ENCODE data around the gene PPP1R1A.

The PPP1R1A gene

GRCh38 chr12:54608769-54609168 lies 20.3 kb upstream of the PPP1R1A start:
- Histone ChIP-seq H3K36me3 (ENCODE audit: insufficient read depth, low read length) (no peaks in the 10 kb centered on the region), H3K27ac (ENCODE audit: low read length) (no peak overlapping the region), H3K4me2 (ENCODE audit: insufficient read depth, low read length) (no peak overlapping the region), H3K79me2 (ENCODE audit: insufficient read depth, low read length) (no peaks in the 10 kb centered on the region), H3K4me1 (ENCODE audit: insufficient read depth, low read length) (no peaks in the 10 kb centered on the region), H4K20me1 (ENCODE audit: insufficient read depth, low read length) (no peaks in the 10 kb centered on the region), H3K27me3 (ENCODE audit: insufficient read depth, low read length, poor library complexity) (peaks cover 12% of the 10 kb centered on the region), H2AFZ (ENCODE audit: low read depth, low read length) (no peak overlapping the region), H3K9me3 (ENCODE audit: insufficient read depth, low read length, severe bottlenecking) (no peaks in the 10 kb centered on the region), H3K9ac (ENCODE audit: low read depth, low read length) (no peak overlapping the region), H3K4me3 (ENCODE audit: low read depth in 1 of 2, low read length in 2 of 2) (no peak overlapping the region)
- DNase-seq (no peak), ATAC-seq (ENCODE audit: insufficient read depth, low read depth) (no peak)
- TF ChIP-seq CTCF (IDR thresholded peaks at IDR 0.05; ENCODE audit: borderline replicate concordance, extremely low read depth, low read length, poor library complexity, severe bottlenecking) (no peak), EZH2 (IDR thresholded peaks at IDR 0.05; ENCODE audit: borderline replicate concordance, low read depth, low read length, severe bottlenecking) (no peak)

GRCh38 chr12:54608156-54608555 lies 19.7 kb upstream of the PPP1R1A start:
- no peak for TF ChIP-seq EZH2 (IDR thresholded peaks at IDR 0.05; ENCODE audit: borderline replicate concordance, low read depth, low read length, severe bottlenecking)
- TF ChIP-seq CTCF (IDR thresholded peaks at IDR 0.05; ENCODE audit: borderline replicate concordance, extremely low read depth, low read length, poor library complexity, severe bottlenecking): no peak
- no peak overlapping the region for H2AFZ ChIP-seq (ENCODE audit: low read depth, low read length)
- no peak overlapping the region for H3K27ac ChIP-seq (ENCODE audit: low read length)
- no peak overlapping the region for H3K4me3 ChIP-seq (ENCODE audit: low read depth in 1 of 2, low read length in 2 of 2)
- ATAC-seq (ENCODE audit: insufficient read depth, low read depth) (no peak), DNase-seq (no peak)
- H3K9ac ChIP-seq (ENCODE audit: low read depth, low read length): no peak overlapping the region
- no peak overlapping the region for H3K4me2 ChIP-seq (ENCODE audit: insufficient read depth, low read length)
- no peaks in the 10 kb centered on the region for H3K4me1 ChIP-seq (ENCODE audit: insufficient read depth, low read length)
- no peaks in the 10 kb centered on the region for H3K36me3 ChIP-seq (ENCODE audit: insufficient read depth, low read length)
- peaks cover 12% of the 10 kb centered on the region for H3K27me3 ChIP-seq (ENCODE audit: insufficient read depth, low read length, poor library complexity)
- H4K20me1 ChIP-seq (ENCODE audit: insufficient read depth, low read length): no peaks in the 10 kb centered on the region
- H3K9me3 ChIP-seq (ENCODE audit: insufficient read depth, low read length, severe bottlenecking): no peaks in the 10 kb centered on the region
- no peaks in the 10 kb centered on the region for H3K79me2 ChIP-seq (ENCODE audit: insufficient read depth, low read length)

- H2AFZ ChIP-seq (ENCODE audit: low read depth, low read length): no peak overlapping the region
- ATAC-seq (ENCODE audit: insufficient read depth, low read depth) (no peak), DNase-seq (no peak)
- H3K27me3 ChIP-seq (ENCODE audit: insufficient read depth, low read length, poor library complexity): peaks cover 9% of the 10 kb centered on the region
- H3K4me1 ChIP-seq (ENCODE audit: insufficient read depth, low read length): no peaks in the 10 kb centered on the region
- H3K36me3 ChIP-seq (ENCODE audit: insufficient read depth, low read length): no peaks in the 10 kb centered on the region
- no peaks in the 10 kb centered on the region for H3K9me3 ChIP-seq (ENCODE audit: insufficient read depth, low read length, severe bottlenecking)
- no peak overlapping the region for H3K27ac ChIP-seq (ENCODE audit: low read length)
- H3K79me2 ChIP-seq (ENCODE audit: insufficient read depth, low read length): no peaks in the 10 kb centered on the region
- H3K9ac ChIP-seq (ENCODE audit: low read depth, low read length): no peak overlapping the region
- no peak overlapping the region for H3K4me3 ChIP-seq (ENCODE audit: low read depth in 1 of 2, low read length in 2 of 2)
- no peak overlapping the region for H3K4me2 ChIP-seq (ENCODE audit: insufficient read depth, low read length)
- no peak for TF ChIP-seq CTCF (IDR thresholded peaks at IDR 0.05; ENCODE audit: borderline replicate concordance, extremely low read depth, low read length, poor library complexity, severe bottlenecking)
- TF ChIP-seq EZH2 (IDR thresholded peaks at IDR 0.05; ENCODE audit: borderline replicate concordance, low read depth, low read length, severe bottlenecking): no peak
- H4K20me1 ChIP-seq (ENCODE audit: insufficient read depth, low read length): no peaks in the 10 kb centered on the region
These were observed 18.1 kb upstream of the PPP1R1A start for GRCh38 chr12:54606556-54606955.

Data from DND-41 (cell line).